Measurements from ENCODE around the gene NAAA.
"Not testable (repeated sequence)": the region's sequence is repeated elsewhere in the genome, so short reads cannot be mapped to it uniquely, and the experiment has no call there.

The NAAA gene

GRCh38 chr4:75939890-75940691 is 722 bp downstream of the NAAA start:
- no peak for TF ChIP-seq EZH2phosphoT487 (IDR thresholded peaks at IDR 0.05; ENCODE audit: low read length)
- no peak for TF ChIP-seq CTCF (IDR thresholded peaks at IDR 0.05; ENCODE audit: low read length)
- TF ChIP-seq EZH2 (optimal IDR thresholded peaks at IDR 0.05; ENCODE audit: low read depth, low read length): no peak
- Histone ChIP-seq H3K27ac (ENCODE audit: low read length) (peak overlapping the region; percentile 56; the same call in 1 of the 2 replicates), H3F3A (ENCODE audit: insufficient read depth, low read length) (peaks cover 13% of the 10 kb centered on the region)

GRCh38 chr4:75935628-75936027 is 5.2 kb downstream of the NAAA start:
- Histone ChIP-seq H3K36me3 (replicated peaks; ENCODE audit: insufficient read depth, low read length) (no peaks in the 10 kb centered on the region), H3K4me1 (ENCODE audit: low read length) (no peaks in the 10 kb centered on the region; the same call in 1 of the 2 replicates), H3K27me3 (replicated peaks; ENCODE audit: insufficient read depth, low read length) (no peaks in the 10 kb centered on the region), H3K9me2 (replicated peaks; ENCODE audit: insufficient read depth, low read length) (no peaks in the 10 kb centered on the region), H3K4me2 (ENCODE audit: low read depth, low read length) (no peak overlapping the region), H3K9me3 (replicated peaks; ENCODE audit: insufficient read depth, low read length) (no peaks in the 10 kb centered on the region), H3K9ac (ENCODE audit: low read length) (no peak overlapping the region), H3F3A (ENCODE audit: insufficient read depth, low read length) (peaks cover 4% of the 10 kb centered on the region; the same call in 1 of the 2 replicates), H2AFZ (ENCODE audit: low read length) (no peak overlapping the region), H3K27ac (ENCODE audit: low read length) (no peak overlapping the region), H3K4me3 (ENCODE audit: low read length) (no peak overlapping the region), H4K20me1 (ENCODE audit: insufficient read depth, low read length) (no peaks in the 10 kb centered on the region), H3K79me2 (ENCODE audit: low read length) (no peaks in the 10 kb centered on the region)
- TF ChIP-seq EZH2 (optimal IDR thresholded peaks at IDR 0.05; ENCODE audit: low read depth, low read length): no peak
- no peak for TF ChIP-seq CTCF (IDR thresholded peaks at IDR 0.05; ENCODE audit: low read length)
- no peak for TF ChIP-seq EZH2phosphoT487 (IDR thresholded peaks at IDR 0.05; ENCODE audit: low read length)
- no peak for DNase-seq

More at GRCh38 chr4:75939890-75940691, 722 bp downstream of the NAAA start:
- Histone ChIP-seq H3K4me1 (ENCODE audit: low read length) (no peaks in the 10 kb centered on the region; the same call in 1 of the 2 replicates), H3K9ac (ENCODE audit: low read length) (peak overlapping the region; percentile 62), H2AFZ (ENCODE audit: low read length) (peak overlapping the region; percentile 67), H3K36me3 (replicated peaks; ENCODE audit: insufficient read depth, low read length) (no peaks in the 10 kb centered on the region), H3K9me3 (replicated peaks; ENCODE audit: insufficient read depth, low read length) (no peaks in the 10 kb centered on the region), H3K4me2 (ENCODE audit: low read depth, low read length) (peak overlapping the region; percentile 80), H3K4me3 (ENCODE audit: low read length) (peak overlapping the region; percentile 73), H3K9me2 (replicated peaks; ENCODE audit: insufficient read depth, low read length) (no peaks in the 10 kb centered on the region), H3K79me2 (ENCODE audit: low read length) (no peaks in the 10 kb centered on the region), H3K27me3 (replicated peaks; ENCODE audit: insufficient read depth, low read length) (no peaks in the 10 kb centered on the region), H4K20me1 (ENCODE audit: insufficient read depth, low read length) (no peaks in the 10 kb centered on the region)
- DNase-seq: peak; percentile 82

GRCh38 chr4:75930152-75930551 is 10.7 kb downstream of the NAAA start:
- Histone ChIP-seq H3K27ac (ENCODE audit: low read length) (no peak overlapping the region), H3K4me1 (ENCODE audit: low read length) (no peaks in the 10 kb centered on the region), H3K79me2 (ENCODE audit: low read length) (no peaks in the 10 kb centered on the region), H3K4me2 (ENCODE audit: low read depth, low read length) (no peak overlapping the region), H4K20me1 (ENCODE audit: insufficient read depth, low read length) (no peaks in the 10 kb centered on the region), H3K36me3 (replicated peaks; ENCODE audit: insufficient read depth, low read length) (no peaks in the 10 kb centered on the region), H3K27me3 (replicated peaks; ENCODE audit: insufficient read depth, low read length) (no peaks in the 10 kb centered on the region), H2AFZ (ENCODE audit: low read length) (no peak overlapping the region), H3K4me3 (ENCODE audit: low read length) (no peak overlapping the region), H3F3A (ENCODE audit: insufficient read depth, low read length) (no peaks in the 10 kb centered on the region), H3K9me2 (replicated peaks; ENCODE audit: insufficient read depth, low read length) (no peaks in the 10 kb centered on the region), H3K9me3 (replicated peaks; ENCODE audit: insufficient read depth, low read length) (no peaks in the 10 kb centered on the region), H3K9ac (ENCODE audit: low read length) (no peak overlapping the region)
- TF ChIP-seq EZH2phosphoT487 (IDR thresholded peaks at IDR 0.05; ENCODE audit: low read length) (no peak), CTCF (IDR thresholded peaks at IDR 0.05; ENCODE audit: low read length) (no peak), EZH2 (optimal IDR thresholded peaks at IDR 0.05; ENCODE audit: low read depth, low read length) (no peak)
- DNase-seq: no peak

- H3F3A ChIP-seq (ENCODE audit: insufficient read depth, low read length); H3K27me3 ChIP-seq (replicated peaks; ENCODE audit: insufficient read depth, low read length); H3K4me3 ChIP-seq (ENCODE audit: low read length); H2AFZ ChIP-seq (ENCODE audit: low read length); H3K4me1 ChIP-seq (ENCODE audit: low read length); H3K79me2 ChIP-seq (ENCODE audit: low read length); H3K36me3 ChIP-seq (replicated peaks; ENCODE audit: insufficient read depth, low read length); H4K20me1 ChIP-seq (ENCODE audit: insufficient read depth, low read length); H3K9ac ChIP-seq (ENCODE audit: low read length); H3K9me2 ChIP-seq (replicated peaks; ENCODE audit: insufficient read depth, low read length); H3K9me3 ChIP-seq (replicated peaks; ENCODE audit: insufficient read depth, low read length); DNase-seq; H3K27ac ChIP-seq (ENCODE audit: low read length); H3K4me2 ChIP-seq (ENCODE audit: low read depth, low read length): not testable (repeated sequence)
Measured at GRCh38 chr4:75924916-75925315, 15.9 kb downstream of the NAAA start.

All from MM.1S (cell line).